OCI-LY1 (cell line): ENCODE results near the gene ROBO1.

Source experiments
- H2AFZ ChIP-seq: fragments of 200-600 bp; sonication (generic), shearing (Covaris generic); 2 replicates; pipeline ENCODE4 v1.6.0; 2014; ENCODE audit warnings: antibody characterized with exemption, mild to moderate bottlenecking, low read length
- H3F3A ChIP-seq: fragments of 200-600 bp; sonication (generic), shearing (Covaris generic); 2 replicates; pipeline ENCODE4 v1.6.0; 2014; ENCODE audit warnings: mild to moderate bottlenecking, antibody characterized with exemption, low read length, moderate library complexity; ENCODE audit not compliant: insufficient read depth
- H3K27ac ChIP-seq: fragments of 200-600 bp; sonication (generic); 2 replicates; pipeline ENCODE4 v1.5.1; 2014; ENCODE audit warnings: low read length, mixed run types, mild to moderate bottlenecking, low read depth; ENCODE audit not compliant: poor library complexity, severe bottlenecking
- H3K27me3 ChIP-seq: fragments of 200-600 bp; sonication (generic); 2 replicates; pipeline ENCODE4 v1.6.0; 2014; ENCODE audit warnings: antibody characterized with exemption, mild to moderate bottlenecking, low read length, moderate library complexity; ENCODE audit not compliant: insufficient read depth
- H3K36me3 ChIP-seq: fragments of 200-600 bp; sonication (generic); 2 replicates; pipeline ENCODE4 v1.6.1; 2014; ENCODE audit warnings: mild to moderate bottlenecking, antibody characterized with exemption, low read length, moderate library complexity, mixed read lengths; ENCODE audit not compliant: insufficient read depth
- H3K4me1 ChIP-seq: fragments of 200-600 bp; sonication (generic); 2 replicates; pipeline ENCODE4 v1.5.1; 2014; ENCODE audit warnings: mild to moderate bottlenecking, low read length, moderate library complexity; ENCODE audit not compliant: insufficient read depth, severe bottlenecking
- H3K4me2 ChIP-seq: fragments of 200-600 bp; sonication (generic), shearing (Covaris generic); 2 replicates; pipeline ENCODE4 v1.6.1; 2014; ENCODE audit warnings: low read length
- H3K4me3 ChIP-seq: fragments of 200-600 bp; sonication (generic); 2 replicates; pipeline ENCODE4 v1.5.1; 2014; ENCODE audit warnings: low read length, low read depth, mild to moderate bottlenecking, mixed read lengths; ENCODE audit not compliant: poor library complexity, severe bottlenecking
- H3K79me2 ChIP-seq: fragments of 200-600 bp; shearing (Covaris generic); 2 replicates; pipeline ENCODE4 v1.6.1; 2016; ENCODE audit warnings: mixed run types, low read length, mixed read lengths; ENCODE audit not compliant: insufficient read depth
- H3K9ac ChIP-seq: fragments of 200-600 bp; sonication (generic), shearing (Covaris generic); 2 replicates; pipeline ENCODE4 v1.6.1; 2014; ENCODE audit warnings: mild to moderate bottlenecking, low read length, mixed read lengths
- H3K9me2 ChIP-seq: fragments of 200-600 bp; sonication (generic), shearing (Covaris generic); 2 replicates; pipeline ENCODE4 v1.6.1; 2014; ENCODE audit warnings: low read depth, mild to moderate bottlenecking, low read length, mixed read lengths
- H3K9me3 ChIP-seq: fragments of 200-600 bp; shearing (Covaris generic); 2 replicates; pipeline ENCODE4 v1.6.1; 2014; ENCODE audit warnings: low read length, mixed read lengths
- H4K20me1 ChIP-seq: fragments of 200-600 bp; sonication (generic), shearing (Covaris generic); 2 replicates; pipeline ENCODE4 v1.6.0; 2016; ENCODE audit warnings: mild to moderate bottlenecking, low read length; ENCODE audit not compliant: insufficient read depth
- EZH2 ChIP-seq: fragments of 200-600 bp; sonication (generic), shearing (Covaris generic); IDR thresholded peaks from 2 replicates; pipeline ENCODE4 v1.8.0; 2017; ENCODE audit warnings: borderline replicate concordance, mixed run types, mild to moderate bottlenecking, antibody characterized with exemption, low read length, moderate library complexity, mixed read lengths
- TF ChIP-seq, protein P1 (sequence below): fragments of 200-600 bp; sonication (generic), shearing (Covaris generic); IDR thresholded peaks from 2 replicates; pipeline ENCODE4 v1.5.1; 2017; ENCODE audit warnings: mild to moderate bottlenecking, antibody characterized with exemption, low read length, moderate library complexity, mixed read lengths

ROBO1 gene

DNA sequence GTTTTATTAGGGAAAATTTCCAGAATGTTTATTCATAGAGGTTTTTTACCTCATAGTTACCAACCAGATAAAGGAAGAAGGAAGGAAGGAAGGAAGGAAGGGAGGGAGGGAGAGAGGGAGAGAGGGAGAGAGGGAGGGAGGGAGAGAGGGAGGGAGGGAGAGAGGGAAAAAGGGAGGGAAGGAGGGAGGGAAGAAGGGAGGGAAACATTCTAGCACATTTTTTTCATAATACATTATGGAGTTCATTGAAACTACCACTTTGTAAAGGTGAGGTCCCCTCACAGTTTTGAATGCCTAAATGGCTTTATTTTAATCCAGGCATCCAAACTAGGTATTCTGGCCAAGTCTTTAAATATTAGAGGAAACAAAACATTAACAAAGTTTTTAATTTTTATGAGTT, 1049.1 kb downstream of the ROBO1 start:
- no peaks in the 10 kb centered on the region for H3K36me3 ChIP-seq
- TF ChIP-seq EZH2, result no peak
- TF ChIP-seq, protein P1, sequence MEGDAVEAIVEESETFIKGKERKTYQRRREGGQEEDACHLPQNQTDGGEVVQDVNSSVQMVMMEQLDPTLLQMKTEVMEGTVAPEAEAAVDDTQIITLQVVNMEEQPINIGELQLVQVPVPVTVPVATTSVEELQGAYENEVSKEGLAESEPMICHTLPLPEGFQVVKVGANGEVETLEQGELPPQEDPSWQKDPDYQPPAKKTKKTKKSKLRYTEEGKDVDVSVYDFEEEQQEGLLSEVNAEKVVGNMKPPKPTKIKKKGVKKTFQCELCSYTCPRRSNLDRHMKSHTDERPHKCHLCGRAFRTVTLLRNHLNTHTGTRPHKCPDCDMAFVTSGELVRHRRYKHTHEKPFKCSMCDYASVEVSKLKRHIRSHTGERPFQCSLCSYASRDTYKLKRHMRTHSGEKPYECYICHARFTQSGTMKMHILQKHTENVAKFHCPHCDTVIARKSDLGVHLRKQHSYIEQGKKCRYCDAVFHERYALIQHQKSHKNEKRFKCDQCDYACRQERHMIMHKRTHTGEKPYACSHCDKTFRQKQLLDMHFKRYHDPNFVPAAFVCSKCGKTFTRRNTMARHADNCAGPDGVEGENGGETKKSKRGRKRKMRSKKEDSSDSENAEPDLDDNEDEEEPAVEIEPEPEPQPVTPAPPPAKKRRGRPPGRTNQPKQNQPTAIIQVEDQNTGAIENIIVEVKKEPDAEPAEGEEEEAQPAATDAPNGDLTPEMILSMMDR, result no peak
- no peaks in the 10 kb centered on the region for H3K79me2 ChIP-seq
- H3K4me3 ChIP-seq, result no peak overlapping the region
- H3K27me3 ChIP-seq, result no peaks in the 10 kb centered on the region
- H3K27ac ChIP-seq, result no peak overlapping the region
- H3K4me1 ChIP-seq, result no peaks in the 10 kb centered on the region
- H3F3A ChIP-seq, result no peaks in the 10 kb centered on the region
- no peaks in the 10 kb centered on the region for H3K9me2 ChIP-seq
- H3K9ac ChIP-seq, result no peak overlapping the region
- no peak overlapping the region for H3K4me2 ChIP-seq
- no peak overlapping the region for H2AFZ ChIP-seq
- H4K20me1 ChIP-seq, result no peaks in the 10 kb centered on the region
- H3K9me3 ChIP-seq, result no peaks in the 10 kb centered on the region

DNA sequence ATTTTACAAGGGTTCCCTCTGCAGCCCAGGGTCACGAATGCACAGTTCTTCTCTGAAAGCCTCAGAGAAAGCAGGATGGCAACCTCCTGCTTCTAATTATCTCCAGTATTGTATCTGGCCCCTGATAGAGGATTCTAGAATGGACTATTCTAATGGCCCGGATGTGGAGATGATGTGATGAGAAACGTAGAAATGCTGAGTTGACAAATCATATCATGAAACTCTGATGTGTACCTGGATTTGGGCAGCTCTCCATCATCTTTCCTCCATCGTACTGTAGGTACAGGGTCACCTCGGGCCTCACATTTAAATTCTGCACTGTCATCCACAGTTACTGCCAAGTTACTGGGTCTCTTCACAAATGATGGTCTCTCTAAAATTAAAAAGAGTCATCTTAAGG, 1050.8 kb downstream of the ROBO1 start:
- H3K36me3 ChIP-seq, result no peaks in the 10 kb centered on the region
- H3K79me2 ChIP-seq, result no peaks in the 10 kb centered on the region
- no peak overlapping the region for H3K9ac ChIP-seq
- H3K9me3 ChIP-seq, result no peaks in the 10 kb centered on the region
- no peak for TF ChIP-seq EZH2
- TF ChIP-seq, protein P1, result no peak
- no peaks in the 10 kb centered on the region for H3K4me1 ChIP-seq
- H2AFZ ChIP-seq, result no peak overlapping the region
- no peaks in the 10 kb centered on the region for H3K9me2 ChIP-seq
- H3K4me3 ChIP-seq, result no peak overlapping the region
- H3K27ac ChIP-seq, result no peak overlapping the region
- H3K27me3 ChIP-seq, result no peaks in the 10 kb centered on the region
- no peaks in the 10 kb centered on the region for H3F3A ChIP-seq
- no peak overlapping the region for H3K4me2 ChIP-seq
- H4K20me1 ChIP-seq, result no peaks in the 10 kb centered on the region

DNA sequence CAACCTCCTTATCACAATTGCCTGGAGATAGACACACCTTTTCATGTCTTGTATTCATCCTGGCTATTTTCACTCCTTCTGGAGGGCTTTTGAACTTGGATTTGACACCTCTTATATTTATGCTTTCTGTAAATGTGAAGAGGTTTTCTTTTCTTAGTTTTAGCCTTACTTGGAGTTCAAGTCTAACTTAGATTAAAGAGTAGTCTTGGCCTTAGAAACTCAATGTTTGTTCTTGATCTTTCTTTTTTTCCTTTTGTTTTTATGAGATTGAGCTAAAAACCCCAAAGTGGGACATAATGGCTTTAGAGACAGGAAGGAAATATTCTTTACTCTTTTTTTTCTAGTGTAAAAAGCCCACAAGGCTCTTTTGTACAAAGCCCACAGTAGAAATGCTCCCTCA, 1054.9 kb downstream of the ROBO1 start:
- H3K4me3 ChIP-seq, result no peak overlapping the region
- H2AFZ ChIP-seq, result no peak overlapping the region
- H3K9me3 ChIP-seq, result no peaks in the 10 kb centered on the region
- H4K20me1 ChIP-seq, result no peaks in the 10 kb centered on the region
- H3K27me3 ChIP-seq, result no peaks in the 10 kb centered on the region
- no peaks in the 10 kb centered on the region for H3K36me3 ChIP-seq
- H3K4me2 ChIP-seq, result no peak overlapping the region
- no peaks in the 10 kb centered on the region for H3K9me2 ChIP-seq
- H3F3A ChIP-seq, result no peaks in the 10 kb centered on the region
- H3K9ac ChIP-seq, result no peak overlapping the region
- no peaks in the 10 kb centered on the region for H3K4me1 ChIP-seq
- no peaks in the 10 kb centered on the region for H3K79me2 ChIP-seq
- H3K27ac ChIP-seq, result no peak overlapping the region
- no peak for TF ChIP-seq EZH2
- TF ChIP-seq, protein P1, result no peak
